ENCODE data around the gene XXYLT1.

- TF ChIP-seq CTCF (IDR thresholded peaks at IDR 0.05) (no peak), POLR2A (IDR thresholded peaks at IDR 0.05) (no peak)
Observed at GRCh38 chr3:195103623-195104022, 167.3 kb downstream of the XXYLT1 start.

Data from tibial nerve (tissue), 3 donors.